ENCODE results near the gene ARHGDIA.
"Not testable (repeated sequence)": the region's sequence is repeated elsewhere in the genome, so short reads cannot be mapped to it uniquely, and the experiment has no call there.

Gene ARHGDIA

DNA sequence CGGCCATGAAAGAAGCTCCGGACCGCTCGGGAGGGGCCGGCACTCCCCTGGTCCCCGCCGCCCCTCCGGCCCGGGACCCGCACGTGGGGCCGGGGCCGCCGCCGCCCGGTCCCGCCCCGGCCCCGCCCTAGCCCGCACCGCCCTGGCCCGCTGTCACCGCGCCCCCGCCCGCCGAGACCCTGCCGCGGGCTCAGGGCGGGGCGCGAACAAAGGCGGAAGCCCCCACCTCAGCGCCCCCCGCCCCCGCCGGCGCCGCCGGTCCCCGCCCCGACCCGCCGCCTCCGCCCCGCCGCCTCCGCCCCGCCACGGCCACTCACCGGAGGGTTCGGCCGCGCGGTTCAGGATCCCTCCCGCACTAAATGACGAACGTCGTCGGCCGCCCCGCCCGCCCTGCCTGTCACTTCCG is at the start of gene ARHGDIA:
Gene ARHGDIA, minus strand, starts transcription at position 357 of the 406 bp plus-strand sequence. CDS start 1,407 bp downstream, outside the sequence.
- DNase-seq, result no peak

DNA sequence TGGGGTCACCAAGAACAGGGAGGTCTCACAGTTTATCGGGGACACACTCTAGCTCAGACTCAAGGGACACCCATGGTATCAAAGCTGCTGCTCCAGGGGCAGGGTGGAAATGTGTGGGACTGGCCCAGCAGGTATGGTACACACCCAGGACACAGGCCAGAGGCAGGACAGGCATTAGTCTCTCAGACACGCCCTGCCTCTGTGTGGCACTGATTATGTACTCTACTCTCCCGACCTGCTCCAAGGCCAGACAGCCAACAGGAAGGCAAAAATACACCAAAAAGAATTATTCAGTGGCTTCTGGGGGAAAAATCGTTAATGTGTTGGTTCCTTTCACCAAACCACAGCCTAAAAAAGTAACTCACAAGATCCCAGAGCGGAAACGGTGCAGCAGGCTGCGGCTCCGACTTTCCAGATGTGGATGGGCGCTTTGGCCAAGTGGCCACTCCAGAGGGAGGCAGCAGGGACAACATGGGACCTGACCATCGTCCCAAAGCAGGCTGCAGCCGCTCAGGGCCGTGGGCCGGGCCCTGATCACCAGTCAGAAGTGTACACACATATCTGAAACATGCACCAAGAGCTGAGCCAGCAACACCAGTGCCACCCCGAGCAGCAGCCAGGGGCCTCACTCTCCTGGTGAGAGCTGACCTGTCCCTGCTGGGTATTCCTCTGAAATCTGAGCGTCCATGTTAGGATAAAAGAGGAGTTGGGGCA is 47.9 kb upstream of the ARHGDIA start:
- DNase-seq, result no peak

DNA sequence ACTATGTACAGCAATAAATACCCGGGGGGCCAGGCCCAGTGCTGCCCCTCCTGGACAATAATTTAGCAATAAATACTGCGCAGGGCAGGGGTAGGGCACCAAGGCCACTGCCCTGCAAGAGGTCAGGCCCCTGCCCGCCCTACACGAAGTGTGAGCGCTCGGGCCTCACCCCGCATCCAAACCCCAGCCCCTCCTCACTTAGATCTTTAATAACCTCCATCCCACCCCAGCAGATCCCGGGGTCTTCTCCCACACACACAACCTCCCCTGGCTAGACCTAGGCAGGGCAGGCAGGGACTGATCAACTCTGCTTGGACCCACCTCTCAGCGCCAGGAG is 47.2 kb upstream of the ARHGDIA start:
- DNase-seq, result not testable (repeated sequence)

DNA sequence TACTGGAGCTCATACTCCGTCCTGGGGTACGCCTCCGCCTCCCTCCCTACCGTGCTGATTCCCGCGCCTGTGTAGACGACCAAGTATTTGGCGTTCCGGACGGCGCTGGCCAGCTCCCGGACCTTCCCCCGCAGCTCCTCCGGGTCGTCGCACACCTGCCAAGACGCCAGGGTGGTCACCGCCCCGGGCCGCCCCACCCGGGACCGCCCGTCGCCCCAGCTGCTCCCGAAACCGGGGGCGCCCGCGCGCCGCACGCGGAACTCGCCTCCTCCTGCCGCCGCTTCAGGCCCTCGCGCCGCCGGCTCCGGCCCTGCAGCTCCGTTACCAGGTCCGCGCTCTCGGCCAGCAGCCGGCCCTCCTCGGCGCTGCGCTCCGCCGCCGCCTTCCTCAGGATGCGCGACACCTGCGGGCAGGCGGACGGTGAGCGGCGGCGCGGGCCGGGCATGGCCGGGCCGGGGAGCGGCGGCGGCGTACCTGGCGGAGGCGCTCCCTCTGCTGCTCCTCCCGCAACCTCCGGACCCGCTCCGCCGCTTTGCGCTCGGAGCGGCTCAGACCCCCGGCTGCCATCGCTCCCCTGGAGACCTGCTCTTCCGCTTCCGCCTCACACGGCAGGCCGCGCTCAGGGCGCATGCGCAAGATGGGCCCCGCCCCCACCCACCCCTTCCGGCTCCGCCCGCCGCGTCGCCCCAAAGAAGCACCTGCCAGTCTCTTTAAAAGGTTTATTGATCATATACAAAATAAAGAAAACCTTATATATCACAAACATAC is 46.6 kb upstream of the ARHGDIA start, which contains the start of gene SIRT7:
Gene SIRT7, minus strand, starts transcription at position 612 of the 768 bp plus-strand sequence. Its CDS starts 45 bp downstream, at position 567.
- DNase-seq, result peak; percentile 64

DNA sequence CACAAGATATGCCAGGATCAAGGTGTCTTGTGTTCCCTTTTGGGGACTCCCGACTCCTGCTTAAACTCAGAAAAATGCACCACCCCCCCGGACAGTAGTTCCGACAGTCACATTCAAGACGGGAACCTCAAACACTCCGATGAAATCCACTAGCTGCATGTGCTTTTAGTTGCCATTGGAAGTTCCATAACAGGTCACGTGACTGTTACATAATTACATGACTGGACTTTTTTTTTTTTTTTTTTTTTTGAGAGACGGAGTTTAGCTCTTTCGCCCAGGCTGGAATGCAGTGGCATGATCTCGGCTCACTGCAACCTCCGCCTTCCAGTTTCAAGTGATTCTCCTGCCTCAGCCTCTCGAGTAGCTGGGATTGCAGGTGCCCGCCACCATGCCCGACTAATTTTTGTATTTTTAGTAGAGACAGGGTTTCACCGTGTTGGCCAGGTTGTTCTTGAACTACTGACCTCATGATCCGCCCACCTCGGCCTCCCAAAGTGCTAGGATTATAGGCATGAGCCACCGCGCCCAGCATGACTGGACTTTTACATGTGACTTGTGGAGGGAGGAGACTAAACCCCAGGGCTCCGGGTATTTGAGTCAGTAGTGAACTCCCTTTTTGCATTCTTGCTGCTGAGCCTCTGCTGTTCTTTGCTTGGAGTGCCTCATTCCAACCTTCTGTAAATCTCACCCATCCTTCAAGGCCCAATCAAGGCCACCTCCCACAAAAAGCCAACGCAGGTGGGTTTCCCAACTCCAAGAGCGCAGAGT is 45.3 kb upstream of the ARHGDIA start:
- DNase-seq, result no peak

DNA sequence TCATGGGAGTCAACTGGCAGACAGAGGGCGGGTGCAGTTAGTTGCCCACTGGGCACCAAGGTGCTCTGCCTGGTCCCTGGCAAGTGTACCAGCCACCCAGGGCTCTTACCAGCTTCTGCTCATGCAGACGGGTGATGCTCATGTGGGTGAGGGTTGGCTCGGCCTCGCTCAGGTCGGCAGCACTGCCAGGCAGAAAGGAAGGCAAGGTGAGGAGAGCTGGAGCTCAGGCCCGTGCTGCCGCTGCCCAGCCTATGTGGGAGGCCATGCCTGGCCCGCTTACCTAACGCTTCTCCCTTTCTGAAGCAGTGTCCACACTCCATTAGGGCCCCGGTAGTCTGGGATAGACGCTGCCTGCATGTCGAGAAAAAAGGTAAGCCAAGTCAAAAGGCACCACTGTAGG is 44.2 kb upstream of the ARHGDIA start:
- no peak for DNase-seq

DNA sequence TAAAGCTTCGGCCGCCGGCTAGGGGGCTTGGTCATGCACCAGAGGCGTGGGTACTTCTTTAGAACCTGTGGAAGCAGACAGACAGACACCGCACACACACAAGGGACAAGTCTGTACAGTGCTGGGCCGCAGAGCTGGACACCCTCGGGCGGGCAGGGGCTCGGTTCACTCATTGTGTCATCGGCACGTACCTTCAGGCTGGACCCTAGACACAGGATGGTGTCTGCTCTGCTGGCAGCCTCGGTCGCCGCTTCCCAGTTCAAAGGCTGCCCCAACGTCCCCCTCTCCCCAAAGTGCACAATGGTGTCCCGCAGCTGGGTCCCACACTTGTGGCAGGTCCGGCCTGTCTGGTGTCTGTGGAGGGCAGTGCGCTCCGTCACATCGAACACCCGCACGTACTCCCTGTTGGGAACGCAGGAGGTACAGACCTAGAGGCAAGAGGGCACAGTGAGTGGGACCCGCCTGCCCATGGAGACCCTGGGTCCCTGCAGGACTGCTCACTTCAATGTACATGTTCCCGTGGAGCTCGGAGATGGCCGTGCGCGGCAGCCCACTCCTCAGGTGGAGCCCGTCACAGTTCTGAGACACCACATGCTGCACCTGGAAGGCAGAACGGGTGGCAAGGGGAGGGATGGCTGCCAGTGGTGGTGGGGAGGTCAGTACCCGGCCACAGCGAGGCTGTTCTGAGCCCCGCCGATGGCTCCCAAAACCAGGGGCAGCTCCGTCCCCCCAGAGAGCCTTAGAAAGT is 43.1 kb upstream of the ARHGDIA start:
- DNase-seq, result no peak

DNA sequence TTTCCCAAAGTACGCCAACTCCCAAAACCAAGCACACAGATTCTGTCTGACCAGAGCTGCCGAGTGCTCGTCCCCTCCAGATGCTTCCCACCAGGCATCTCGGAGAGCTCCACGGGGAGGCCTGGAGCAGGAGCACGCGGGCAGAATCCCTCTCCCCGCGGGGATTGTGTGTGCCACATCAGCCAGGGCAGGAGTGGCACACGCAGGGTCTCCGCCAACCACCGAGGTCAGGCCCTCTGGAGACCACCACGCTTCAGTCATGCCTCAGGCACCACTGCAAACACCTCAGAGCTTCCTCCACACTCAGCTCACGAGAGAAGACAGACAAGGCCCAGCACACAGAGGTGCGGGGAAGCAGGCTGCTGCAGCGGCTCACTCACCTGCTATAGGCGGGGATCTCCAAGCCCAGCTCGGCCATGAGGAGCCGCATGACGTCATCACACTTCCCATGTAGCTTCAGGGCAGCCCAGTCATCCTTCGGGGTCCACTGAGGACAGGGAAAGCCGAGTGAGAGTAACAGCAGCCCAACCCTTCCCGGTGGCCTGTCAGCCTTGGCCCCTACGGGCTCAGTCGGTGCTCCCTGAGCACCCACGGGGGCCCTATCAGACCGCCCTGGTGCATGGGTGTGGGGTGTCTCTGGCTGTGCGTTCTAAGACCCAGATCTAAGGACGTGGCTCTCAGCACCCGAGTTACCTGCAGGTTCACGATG is 42.4 kb upstream of the ARHGDIA start:
- no peak for DNase-seq

DNA sequence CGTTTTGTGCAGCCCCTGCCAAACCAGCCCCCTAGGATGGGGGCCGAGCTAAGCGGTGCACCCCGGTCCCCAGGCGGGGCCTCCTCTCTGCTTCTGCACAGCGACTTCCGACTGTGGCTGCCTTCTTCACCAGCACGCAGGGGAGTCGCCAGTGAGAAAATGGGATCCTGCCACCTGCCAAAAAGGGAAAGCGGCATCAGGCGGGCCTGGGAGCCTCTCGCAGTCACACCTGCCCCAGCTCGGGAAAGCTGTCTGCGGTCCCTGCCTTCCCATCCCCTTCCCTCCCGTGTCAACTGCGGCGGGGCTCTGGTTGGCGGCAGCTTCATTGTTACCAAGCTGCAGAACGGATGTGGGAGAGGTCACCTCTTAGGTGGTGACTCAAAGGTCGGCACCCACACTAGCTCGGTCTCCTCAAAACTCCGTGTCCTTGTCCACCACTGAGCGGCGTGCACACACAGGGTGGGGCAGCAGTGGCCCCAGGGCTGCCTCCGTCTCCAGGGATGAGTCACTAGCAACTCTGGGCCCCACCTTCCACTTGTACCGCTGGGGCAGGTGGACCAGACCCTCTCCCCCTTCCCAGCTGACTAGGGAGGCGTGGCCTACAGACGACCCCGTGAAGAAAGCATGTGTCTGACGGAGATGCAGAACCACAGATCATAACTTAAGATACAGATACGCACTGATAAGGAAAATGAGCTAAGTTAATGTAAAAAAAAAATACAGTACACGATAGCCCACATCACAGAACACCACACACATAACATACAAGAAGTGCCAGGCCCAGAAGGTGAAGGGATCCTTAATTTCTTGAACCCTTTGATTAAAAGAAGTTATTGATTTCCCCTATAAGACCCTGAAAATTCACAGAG is 41.5 kb upstream of the ARHGDIA start:
- no peak for DNase-seq

DNA sequence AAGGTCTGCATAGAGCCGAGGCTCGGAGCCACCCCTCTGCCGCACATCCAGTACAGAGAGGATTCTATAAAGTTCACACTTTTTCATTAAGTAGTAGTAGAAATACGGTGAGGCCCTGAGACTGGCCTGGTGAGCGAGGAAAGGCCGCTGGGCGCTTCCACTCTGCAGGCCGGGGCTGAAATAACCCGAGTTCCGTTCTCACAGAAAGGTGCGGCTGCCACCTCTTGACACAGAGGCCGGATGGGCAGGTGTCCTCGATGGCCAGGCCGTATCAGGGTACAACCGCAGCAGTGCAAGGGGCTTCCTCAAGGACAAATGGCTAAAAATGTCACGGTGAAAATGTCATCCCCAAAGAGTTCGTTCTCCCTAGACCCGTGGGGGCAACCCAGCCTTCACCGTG is 40.8 kb upstream of the ARHGDIA start:
- no peak for DNase-seq

DNA sequence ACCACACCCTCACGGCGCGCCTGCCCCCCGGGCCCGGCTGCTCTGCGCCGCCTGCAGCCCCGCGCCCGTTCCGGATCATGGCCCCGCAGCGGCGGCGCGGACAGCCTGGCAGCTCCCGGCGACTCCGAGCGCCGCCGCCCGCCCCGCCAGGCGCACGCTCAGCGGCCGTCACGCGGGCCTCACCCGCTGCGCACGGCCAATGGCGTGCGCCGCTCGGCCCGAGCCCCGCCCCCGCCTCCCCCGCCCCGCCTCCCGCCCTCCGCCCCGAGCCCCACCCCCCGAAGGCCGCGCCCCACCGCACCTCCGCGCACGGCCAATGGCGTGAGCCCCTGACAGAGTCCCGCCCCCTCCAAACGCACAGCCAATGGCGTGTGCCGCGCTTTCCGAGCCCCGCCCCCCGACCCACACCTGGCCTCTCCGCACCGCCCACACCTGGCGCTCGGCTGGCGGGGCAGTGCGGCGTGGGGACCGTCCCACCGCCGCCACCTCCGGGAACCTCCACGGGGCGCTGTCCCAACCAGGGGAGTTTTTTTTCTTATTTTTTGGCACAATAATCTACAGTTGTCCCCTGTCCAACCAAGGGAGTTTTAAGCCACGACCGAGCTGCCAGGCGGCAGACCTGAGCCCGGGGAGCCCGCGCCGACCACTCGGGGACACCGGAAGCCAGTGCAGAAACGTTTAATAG is 40.3 kb upstream of the ARHGDIA start, which contains the start of gene PCYT2:
Gene PCYT2, minus strand, starts transcription at position 123 of the 685 bp plus-strand sequence. Its CDS starts 44 bp downstream, at position 79.
- peak; percentile 35 for DNase-seq

DNA sequence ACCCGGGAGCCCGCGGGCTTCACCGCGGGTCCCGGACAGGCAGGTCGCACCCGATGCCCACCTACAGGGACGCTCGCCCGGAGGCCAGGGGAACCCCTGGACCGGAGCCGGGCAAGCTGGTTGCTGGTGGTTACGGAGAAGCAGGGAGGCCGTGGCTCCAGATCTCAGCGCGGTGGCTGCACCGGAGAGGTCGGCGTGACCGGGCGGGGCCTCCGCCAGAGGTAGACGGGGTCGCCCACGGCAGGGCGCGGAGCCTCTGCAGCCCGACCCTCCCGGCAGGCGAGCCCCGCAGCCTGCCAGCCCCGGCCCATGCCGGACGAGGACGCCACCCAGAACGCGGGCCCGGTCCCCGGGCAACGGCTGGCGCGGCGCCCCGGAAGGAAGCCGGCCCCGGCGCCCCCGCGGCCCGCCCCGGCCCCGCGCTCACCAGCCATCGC is 39.7 kb upstream of the ARHGDIA start:
- DNase-seq, result no peak

DNA sequence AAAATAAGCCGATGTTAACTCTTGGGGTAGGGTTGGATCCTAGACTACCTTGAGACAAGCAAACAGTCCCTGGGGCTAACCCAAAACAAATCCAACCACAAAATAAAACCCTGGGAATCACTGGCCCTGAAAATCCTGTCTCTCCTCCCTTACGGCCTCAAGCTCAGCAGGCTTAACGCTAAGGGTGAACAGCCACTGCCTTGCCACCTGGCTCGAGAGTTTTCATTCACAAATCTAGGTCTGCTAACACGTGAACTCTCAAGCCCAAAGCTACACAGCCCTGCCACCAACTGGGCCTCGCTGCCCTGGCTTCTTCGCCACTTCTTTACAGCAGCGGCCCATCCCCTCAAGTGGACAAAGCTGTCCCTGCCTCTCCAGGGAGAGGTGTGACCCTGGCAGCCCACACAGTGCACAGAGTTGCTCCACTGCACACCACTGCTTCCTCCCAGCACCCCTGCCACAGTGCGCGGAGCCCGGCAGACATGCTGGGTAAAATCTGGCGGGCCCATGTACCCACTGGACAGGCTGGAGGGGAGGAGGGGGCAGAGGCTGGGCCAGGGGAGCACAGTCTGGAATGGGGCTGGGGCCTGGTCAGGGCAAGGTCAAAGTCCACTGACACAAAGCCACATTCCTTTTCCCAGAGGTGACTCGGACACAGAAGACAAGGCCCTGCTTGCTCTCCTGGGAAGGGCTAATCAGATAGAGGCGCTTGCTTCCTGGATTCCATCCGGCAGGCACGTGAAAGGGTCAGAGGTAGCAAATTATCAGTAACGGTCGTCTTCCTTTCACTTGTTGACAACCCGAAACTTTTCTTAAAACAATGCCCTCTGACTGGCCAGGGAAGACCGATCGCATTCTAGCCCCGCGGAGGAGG is 39.1 kb upstream of the ARHGDIA start:
- no peak for DNase-seq

DNA sequence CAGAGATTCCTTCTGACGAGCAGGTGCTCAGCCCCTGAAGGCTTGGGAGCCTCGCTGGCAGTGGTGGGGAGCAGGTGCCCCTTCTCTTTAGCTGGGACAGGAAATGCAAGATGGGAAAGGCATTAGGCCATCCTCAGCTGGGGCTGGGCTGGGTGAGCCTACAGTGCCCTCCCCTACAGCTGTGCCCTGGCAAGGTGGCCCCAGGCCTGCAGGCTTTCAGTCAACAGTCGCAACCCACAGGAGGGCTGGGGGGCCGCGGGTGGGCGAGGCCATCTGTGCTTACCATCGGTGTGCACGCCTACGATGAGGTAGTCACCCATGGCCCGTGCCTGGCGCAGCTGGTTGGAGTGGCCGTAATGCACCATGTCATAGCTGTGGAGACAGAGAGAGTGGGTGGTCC is 38.1 kb upstream of the ARHGDIA start:
- no peak for DNase-seq

DNA sequence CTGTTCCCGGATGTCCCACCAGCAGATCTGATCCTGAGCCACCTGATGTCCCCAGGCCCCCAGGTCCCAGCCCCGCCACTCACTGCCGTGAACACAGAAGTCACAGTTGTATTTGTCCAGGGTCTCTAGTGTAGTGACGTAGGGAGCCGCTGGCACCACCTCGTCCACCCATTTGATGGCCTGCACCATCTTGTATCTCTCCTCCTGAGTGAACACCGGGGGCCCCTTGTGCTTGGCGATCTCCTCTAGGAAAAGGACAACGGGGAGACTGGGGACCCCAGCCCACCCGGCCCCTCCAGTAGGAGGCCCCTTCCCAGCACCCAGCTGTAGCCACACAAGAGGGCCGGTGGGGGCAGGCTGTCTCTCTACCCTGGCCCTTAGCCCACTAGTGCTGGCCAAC is 37.7 kb upstream of the ARHGDIA start:
- no peak for DNase-seq

DNA sequence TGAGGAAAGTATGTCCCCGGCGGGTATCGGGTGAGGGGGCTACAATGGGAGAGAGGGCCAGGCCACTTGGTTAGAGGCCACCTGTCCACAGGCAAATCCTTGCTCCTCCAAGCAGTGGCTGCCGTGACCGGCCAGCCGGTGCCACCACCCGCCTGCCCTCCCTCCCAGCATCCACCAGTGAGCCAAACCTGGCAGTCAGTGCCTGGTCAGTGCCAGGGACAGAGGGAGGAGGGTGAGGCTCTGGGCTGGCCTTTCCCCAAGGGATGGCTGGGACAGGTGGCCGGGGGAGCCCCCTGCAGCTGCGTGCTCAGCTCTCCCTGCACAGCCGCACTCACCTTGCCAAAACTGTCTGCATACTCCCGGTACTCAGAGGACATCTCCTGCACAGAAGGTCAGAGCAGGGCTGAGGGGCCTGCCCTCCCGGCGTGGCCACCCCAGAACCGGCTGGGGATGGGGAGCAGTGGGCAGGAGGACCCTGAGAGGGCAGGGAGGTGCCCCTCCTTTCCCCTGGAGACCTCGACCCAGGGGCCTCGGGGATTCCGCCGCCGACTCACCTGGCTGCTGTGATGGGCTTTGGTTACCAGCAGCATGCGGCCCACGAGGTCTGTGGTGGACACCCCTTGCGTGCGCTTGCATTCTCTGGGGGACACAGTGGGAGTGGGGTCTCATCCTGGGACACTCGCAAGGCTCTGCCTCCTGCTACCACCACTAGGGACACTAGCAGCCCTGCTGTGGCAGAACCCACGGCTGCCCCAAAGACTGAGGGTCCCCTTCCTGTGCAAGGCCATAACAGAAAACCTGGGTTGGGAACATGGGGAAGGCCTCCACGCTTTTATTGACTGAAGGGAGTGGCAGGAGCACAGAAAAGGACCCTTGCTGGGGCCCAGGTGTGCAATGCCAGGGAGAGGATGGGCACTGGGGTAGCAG is 36.3 kb upstream of the ARHGDIA start:
- no peak for DNase-seq

DNA sequence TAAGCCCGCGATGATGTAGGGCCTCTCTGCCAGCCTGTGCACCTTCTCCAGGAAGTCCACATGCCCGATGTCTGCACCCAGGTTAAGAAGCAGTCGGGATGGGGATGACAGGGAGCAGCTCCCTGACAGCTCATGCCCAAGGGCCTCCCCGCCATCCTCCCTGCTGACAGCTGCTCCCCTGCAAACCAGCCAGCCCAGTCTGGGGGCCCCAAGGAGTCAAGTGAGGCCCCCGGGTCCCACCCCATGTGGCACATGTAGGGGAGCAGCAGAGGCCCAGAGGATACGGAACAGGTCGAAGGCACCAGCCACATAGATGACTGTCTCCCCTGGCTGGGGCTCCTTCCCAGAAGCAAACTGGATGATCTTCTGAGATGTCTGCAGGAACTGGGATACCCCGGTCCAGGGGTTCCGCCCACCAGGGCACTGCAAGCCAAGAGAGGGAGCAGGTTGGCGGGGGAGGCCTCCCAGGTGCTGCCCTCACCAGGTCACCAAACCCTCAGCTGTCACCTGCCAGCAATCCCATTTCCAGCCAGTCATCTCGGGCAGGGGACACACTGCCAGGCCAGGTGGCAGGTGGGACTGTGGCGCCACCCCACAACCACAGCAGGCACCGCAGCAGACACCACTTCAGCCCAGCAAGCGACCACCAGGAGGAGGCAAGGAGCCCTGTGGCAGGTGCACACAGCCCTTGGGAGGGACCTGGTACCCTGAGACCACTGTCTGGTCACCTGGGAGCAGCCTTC is 35.5 kb upstream of the ARHGDIA start:
- no peak for DNase-seq

Measured in KG1 (cell line).